Measurements from ENCODE around the gene ABI3BP. TPM values are rescaled to one million over a fixed set of nuclear protein-coding genes. Genes with fewer than 3 reads are reported as not detected.

The ABI3BP gene
- total and polyA plus RNA-seq, 2 donors (not counting 1 experiment from before 2014, with no cell fraction given), result 4.8 to 62.9 TPM

DNA sequence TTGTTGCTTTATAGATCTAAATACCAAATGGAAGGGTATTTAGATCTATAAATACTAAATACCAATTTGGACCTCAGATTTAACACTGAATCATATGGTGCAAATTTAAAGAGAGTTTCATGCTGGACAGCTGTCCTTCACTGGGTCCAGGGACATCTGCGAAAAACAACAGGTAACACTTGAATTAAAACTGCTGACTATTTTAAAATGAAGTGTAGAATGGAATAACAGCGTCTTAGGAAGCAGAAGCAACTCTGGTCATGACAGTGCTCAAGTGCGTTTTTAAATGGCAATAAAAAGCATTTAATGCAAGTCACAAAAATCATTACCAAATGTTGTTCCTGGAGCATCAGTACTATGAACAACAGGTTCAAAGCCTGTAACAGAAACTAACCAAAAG is 177.6 kb downstream of the ABI3BP start:
- Histone ChIP-seq H3K79me2 (ENCODE audit: control insufficient read depth, insufficient read depth, low read length) (no peaks in the 10 kb centered on the region), H3K4me1 (ENCODE audit: control insufficient read depth, extremely low read depth, insufficient read depth, low read length) (peaks cover 4% of the 10 kb centered on the region), H3K27ac (ENCODE audit: insufficient read depth, low read length) (no peak overlapping the region), H3K36me3 (ENCODE audit: control insufficient read depth, insufficient read depth, low read length) (no peaks in the 10 kb centered on the region), H3K9ac (ENCODE audit: insufficient read depth, low read length) (no peak overlapping the region), H4K20me1 (ENCODE audit: control insufficient read depth, extremely low read depth, insufficient read depth, low read length) (no peaks in the 10 kb centered on the region), H3K9me3 (ENCODE audit: control insufficient read depth, insufficient read depth, low read depth, low read length) (no peaks in the 10 kb centered on the region), H3K4me3 (replicated peaks in 1 of 4; ENCODE audit: control extremely low read depth in 1 of 4, insufficient read depth in 1 of 4, low read depth in 3 of 4, low read length in 4 of 4) (no peak overlapping the region), H2AFZ (ENCODE audit: low read length) (no peak overlapping the region), H3K27me3 (ENCODE audit: control insufficient read depth, insufficient read depth, low read length) (no peaks in the 10 kb centered on the region), H3K4me2 (ENCODE audit: extremely low read depth, insufficient read depth, low read length) (no peak overlapping the region)
- no peak for DNase-seq (ENCODE audit: low read depth in 2 of 2)
- TF ChIP-seq CTCF (conservative IDR thresholded peaks at IDR 0.05 in 1 of 2, IDR thresholded peaks at IDR 0.05 in 1 of 2; ENCODE audit: low read depth in 1 of 2, low read length in 2 of 2) (no peak), EZH2 (IDR thresholded peaks at IDR 0.05; ENCODE audit: low read length, missing control alignments) (no peak)

DNA sequence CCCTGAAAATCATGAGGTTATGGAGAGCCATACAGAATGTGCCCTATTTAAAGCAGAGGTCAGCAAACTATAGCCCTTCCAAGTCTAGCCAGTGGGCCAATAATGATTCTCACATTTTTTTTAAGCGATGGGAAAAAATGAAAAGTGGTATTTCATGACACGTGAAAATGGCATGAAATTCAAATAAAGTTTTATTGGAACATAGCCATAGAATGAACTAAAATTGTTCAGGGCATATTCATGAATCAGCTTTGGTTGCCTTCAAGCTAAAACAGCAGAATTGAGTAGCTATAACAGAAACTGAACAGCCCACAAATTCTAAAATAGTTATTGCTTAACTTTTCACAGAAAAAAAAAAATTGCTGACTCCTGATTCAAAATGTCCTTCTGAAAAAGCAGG is 179.4 kb downstream of the ABI3BP start:
- H3K27me3 ChIP-seq (ENCODE audit: control insufficient read depth, insufficient read depth, low read length), result no peaks in the 10 kb centered on the region
- no peaks in the 10 kb centered on the region for H3K79me2 ChIP-seq (ENCODE audit: control insufficient read depth, insufficient read depth, low read length)
- H3K36me3 ChIP-seq (ENCODE audit: control insufficient read depth, insufficient read depth, low read length), result no peaks in the 10 kb centered on the region
- H3K27ac ChIP-seq (ENCODE audit: insufficient read depth, low read length), result no peak overlapping the region
- TF ChIP-seq EZH2 (IDR thresholded peaks at IDR 0.05; ENCODE audit: low read length, missing control alignments), result no peak
- TF ChIP-seq CTCF (conservative IDR thresholded peaks at IDR 0.05 in 1 of 2, IDR thresholded peaks at IDR 0.05 in 1 of 2; ENCODE audit: low read depth in 1 of 2, low read length in 2 of 2), result no peak
- H4K20me1 ChIP-seq (ENCODE audit: control insufficient read depth, extremely low read depth, insufficient read depth, low read length), result no peaks in the 10 kb centered on the region
- H3K9me3 ChIP-seq (ENCODE audit: control insufficient read depth, insufficient read depth, low read depth, low read length), result no peaks in the 10 kb centered on the region
- no peak overlapping the region for H2AFZ ChIP-seq (ENCODE audit: low read length)
- H3K4me2 ChIP-seq (ENCODE audit: extremely low read depth, insufficient read depth, low read length), result no peak overlapping the region
- DNase-seq (ENCODE audit: low read depth in 2 of 2), result peak in 1 of 2 donors; percentile 7
- peaks cover 10% of the 10 kb centered on the region for H3K4me1 ChIP-seq (ENCODE audit: control insufficient read depth, extremely low read depth, insufficient read depth, low read length)
- no peak overlapping the region for H3K9ac ChIP-seq (ENCODE audit: insufficient read depth, low read length)
- H3K4me3 ChIP-seq (replicated peaks in 1 of 4; ENCODE audit: control extremely low read depth in 1 of 4, insufficient read depth in 1 of 4, low read depth in 3 of 4, low read length in 4 of 4), result no peak overlapping the region

DNA sequence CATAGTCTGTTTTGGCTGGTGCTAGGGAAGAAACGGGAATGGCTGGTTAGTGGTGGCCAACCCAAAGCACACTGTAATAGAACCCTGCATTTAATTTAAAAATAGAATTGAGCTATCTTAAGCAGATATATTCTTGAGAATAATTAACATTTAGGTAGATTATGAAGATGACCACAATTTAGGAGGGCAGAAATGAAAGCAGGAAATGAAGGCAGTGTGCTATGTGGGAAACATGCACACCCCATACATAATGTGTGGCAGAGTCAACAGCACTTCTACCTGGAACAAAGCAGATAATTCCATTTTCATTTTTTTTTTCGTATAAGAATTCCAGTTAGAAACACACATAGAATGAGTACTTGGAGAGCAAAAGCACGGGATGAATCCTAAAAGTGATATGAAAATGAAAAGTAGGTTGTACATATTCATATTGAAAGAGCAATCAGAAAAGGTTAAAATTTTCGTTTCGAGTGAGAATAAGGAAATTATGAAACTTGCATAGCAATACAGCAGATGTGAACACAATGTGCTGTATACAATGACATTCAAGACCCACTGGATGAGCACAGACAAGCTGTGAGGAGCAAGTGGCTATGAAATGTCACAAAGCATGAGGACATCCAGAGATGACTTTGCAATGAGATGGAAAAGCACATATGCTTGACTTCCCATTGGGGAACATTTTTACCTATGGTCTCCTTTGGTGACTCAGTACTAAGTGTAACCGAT is 181.3 kb downstream of the ABI3BP start:
- H3K27ac ChIP-seq (ENCODE audit: insufficient read depth, low read length), result no peak overlapping the region
- peaks cover 10% of the 10 kb centered on the region for H3K4me1 ChIP-seq (ENCODE audit: control insufficient read depth, extremely low read depth, insufficient read depth, low read length)
- TF ChIP-seq CTCF (conservative IDR thresholded peaks at IDR 0.05 in 1 of 2, IDR thresholded peaks at IDR 0.05 in 1 of 2; ENCODE audit: low read depth in 1 of 2, low read length in 2 of 2), result no peak
- no peak for TF ChIP-seq EZH2 (IDR thresholded peaks at IDR 0.05; ENCODE audit: low read length, missing control alignments)
- no peaks in the 10 kb centered on the region for H3K36me3 ChIP-seq (ENCODE audit: control insufficient read depth, insufficient read depth, low read length)
- H2AFZ ChIP-seq (ENCODE audit: low read length), result no peak overlapping the region
- H3K9ac ChIP-seq (ENCODE audit: insufficient read depth, low read length), result no peak overlapping the region
- DNase-seq (ENCODE audit: low read depth in 2 of 2), result no peak
- no peaks in the 10 kb centered on the region for H3K27me3 ChIP-seq (ENCODE audit: control insufficient read depth, insufficient read depth, low read length)
- H3K4me2 ChIP-seq (ENCODE audit: extremely low read depth, insufficient read depth, low read length), result no peak overlapping the region
- no peaks in the 10 kb centered on the region for H3K79me2 ChIP-seq (ENCODE audit: control insufficient read depth, insufficient read depth, low read length)
- no peaks in the 10 kb centered on the region for H3K9me3 ChIP-seq (ENCODE audit: control insufficient read depth, insufficient read depth, low read depth, low read length)
- no peak overlapping the region for H3K4me3 ChIP-seq (replicated peaks in 1 of 4; ENCODE audit: control extremely low read depth in 1 of 4, insufficient read depth in 1 of 4, low read depth in 3 of 4, low read length in 4 of 4)
- H4K20me1 ChIP-seq (ENCODE audit: control insufficient read depth, extremely low read depth, insufficient read depth, low read length), result no peaks in the 10 kb centered on the region

All from fibroblast of lung (primary cell).